ENCODE measurements around the gene ASS1.

GRCh38 chr9:130453487-130453886 lies 8.7 kb downstream of the ASS1 start:
- TF ChIP-seq TAF1 (IDR thresholded peaks at IDR 0.05; ENCODE audit: low read depth, low read length) (no peak), SPI1 (IDR thresholded peaks at IDR 0.05; ENCODE audit: low read depth, low read length) (no peak)
